Hepatic stellate cell (primary cell): Measurements from ENCODE around the gene FOXL1.
A peak's percentile ranks its signal among the peaks of the same experiment; 100 is the strongest.

ENCODE experiments used
- DNase-seq: peaks from one replicate; pipeline ENCODE4 v3.0.0; 2011; ENCODE audit warnings: low spot score

FOXL1 gene

DNA sequence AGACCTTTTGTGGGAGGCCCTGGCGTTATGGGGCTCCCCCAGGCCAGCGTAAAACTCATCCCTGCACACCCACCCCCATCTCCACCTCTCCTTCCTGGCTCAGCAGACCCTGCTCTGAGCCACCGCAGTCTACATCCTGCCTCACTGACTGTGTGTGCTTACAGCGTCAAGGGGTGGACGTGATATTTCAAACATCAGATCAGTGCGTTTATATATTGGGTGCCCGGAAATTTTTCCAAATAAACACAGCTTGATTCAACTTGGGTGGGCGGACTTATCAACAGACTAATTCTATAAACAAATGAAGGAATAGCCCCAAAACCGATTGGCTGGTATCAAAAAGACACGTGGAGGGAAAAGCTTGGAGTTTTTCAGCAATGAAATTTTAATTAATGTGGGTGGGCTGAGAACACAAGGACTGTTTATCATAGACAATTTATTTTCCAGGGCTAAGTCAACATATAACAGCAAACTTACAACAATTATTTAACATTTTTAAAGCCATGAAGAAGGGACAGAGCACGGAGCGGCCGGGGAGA is at the start of gene FOXL1:
Gene FOXL1 (plus strand): TSS at position 489 of the 539 bp plus-strand sequence. CDS start 175 bp downstream, outside the sequence.
- DNase-seq, result peak; percentile 71

DNA sequence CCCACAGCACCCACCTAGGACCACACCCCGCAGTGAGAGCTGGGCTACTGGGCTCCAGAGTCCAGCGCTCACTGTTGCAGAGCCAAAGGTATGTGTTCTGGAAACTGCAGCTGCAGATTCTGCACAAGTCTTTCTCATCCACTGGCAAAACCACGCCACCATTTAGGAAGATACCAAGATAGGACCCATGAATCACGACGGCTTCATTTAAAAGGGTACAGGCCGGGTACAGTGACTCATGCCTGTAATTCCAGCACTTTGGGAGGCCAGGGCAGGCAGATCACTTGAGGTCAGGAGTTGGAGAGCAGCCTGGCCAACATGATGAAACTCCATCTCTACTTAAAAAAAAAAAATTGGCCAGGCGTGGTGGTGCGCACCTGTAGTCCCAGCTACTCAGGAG is 49.2 kb upstream of the FOXL1 start:
- no peak for DNase-seq

DNA sequence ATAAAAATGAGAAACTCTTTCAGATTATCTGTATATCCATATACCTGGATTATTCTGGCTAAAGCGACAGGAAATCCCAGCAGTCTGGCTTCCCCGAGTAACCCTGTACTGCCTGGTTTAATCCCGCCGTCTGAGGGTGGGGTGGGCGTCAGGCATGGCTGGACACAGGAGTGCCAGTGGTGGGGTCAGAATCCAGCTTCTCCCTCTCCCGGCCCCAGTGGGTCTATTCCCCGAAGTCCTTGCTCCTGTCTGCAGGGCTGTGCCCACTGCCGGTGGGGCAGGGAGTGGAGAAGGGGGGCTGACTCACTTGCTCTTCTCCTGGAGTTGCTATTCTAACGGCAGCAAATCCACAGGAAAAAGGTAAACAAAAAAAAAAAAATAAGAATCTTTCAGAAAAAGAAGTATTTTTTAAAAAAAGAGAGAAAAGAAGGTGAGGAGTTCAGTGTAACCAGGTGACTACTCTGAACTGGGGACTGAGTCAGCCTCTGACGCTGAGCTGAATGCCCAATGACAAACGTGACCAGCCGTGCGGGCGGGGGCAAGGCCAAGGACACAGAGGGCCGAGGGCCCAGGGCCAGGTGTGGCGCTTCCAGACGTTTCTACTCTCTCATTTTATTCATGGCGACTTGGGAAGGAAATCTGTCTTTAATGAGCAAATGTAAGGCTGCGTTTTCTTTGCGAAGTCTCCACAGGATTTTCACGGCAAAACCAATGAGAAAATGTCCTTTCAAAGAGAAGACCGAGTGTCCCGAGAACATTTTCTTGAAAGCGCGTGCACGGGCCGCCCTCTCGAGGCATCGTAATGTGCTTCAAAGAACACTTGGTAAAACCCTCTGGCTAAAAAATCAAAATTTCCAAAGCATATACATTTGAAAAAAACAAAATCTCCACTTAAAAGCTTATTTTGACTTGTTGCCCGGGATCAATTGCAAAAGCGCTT is 47.8 kb upstream of the FOXL1 start:
- no peak for DNase-seq

DNA sequence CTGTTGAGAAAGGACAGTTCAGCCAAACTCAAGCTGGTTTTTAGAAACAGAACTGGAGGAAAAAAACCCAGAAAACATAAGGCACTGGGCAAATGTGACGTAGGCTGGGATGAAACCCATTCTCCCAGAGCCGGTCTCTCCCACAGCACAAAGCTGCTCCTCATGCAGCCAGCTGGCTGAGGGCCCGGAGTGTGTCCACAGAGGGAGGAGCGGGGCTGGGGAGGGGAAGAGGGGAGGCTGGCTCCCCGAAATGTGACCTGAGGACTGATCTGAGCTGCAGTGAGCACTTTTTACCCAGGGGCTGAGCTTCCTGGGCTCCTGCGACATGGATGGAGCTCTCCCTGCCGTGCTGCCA is 47.2 kb upstream of the FOXL1 start:
- DNase-seq, result no peak

DNA sequence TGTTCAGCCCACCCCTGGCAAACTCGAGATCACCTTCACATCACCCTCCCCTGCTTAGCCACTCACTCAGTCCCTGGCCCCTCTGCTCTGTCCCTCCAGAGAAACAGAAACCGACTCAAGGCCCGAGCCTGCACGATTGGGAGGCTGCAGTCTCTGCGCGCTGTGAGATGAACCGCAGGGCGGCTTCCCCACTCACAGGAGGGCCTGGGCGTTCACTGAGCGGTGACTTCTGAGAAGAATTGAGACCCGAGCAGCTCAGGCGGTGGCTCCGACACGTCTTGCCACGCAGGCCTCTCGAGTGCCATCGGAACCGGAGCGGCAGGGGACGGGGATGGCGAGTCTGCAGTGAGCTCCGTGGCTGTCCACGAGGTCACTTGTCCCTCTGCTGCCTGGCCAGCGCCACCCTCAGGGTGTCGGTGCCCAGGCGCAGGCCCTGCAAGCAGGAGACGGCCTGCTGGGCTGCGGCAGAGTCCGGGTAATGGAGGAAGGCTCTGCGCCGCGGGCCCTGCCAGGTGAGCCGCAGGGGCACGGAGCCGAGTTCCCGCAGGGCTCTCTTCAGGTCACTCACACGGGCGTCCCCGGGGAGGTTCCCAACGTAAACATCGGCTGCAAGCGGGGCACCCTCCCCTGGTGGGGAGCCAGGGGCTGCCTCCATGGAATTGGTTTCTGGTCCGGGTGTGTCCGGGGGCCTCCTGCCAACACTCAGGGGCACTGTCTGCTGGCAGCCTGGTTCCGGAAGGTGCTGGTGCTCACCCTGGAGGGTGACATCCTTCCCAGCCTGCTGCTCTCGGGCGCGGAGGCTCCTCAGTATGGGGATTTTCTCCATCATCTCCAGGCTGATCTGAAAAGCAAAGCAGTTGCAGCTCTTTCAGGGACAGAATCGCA is 46.5 kb upstream of the FOXL1 start:
- DNase-seq, result no peak

DNA sequence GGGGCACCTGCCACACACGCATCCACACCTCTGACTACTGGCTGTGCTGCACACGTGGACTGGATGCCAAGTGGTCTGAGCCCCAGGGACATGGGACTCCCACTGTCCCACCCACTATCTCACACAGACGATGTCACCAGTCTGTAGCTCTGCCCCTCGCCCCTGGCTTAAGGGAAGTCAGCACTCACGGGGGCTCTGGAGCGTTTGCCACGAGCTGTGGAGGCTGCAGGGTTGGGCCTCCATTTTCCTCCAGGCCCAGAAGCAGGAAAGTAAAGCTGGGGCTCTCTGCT is 45.9 kb upstream of the FOXL1 start:
- DNase-seq, result no peak

DNA sequence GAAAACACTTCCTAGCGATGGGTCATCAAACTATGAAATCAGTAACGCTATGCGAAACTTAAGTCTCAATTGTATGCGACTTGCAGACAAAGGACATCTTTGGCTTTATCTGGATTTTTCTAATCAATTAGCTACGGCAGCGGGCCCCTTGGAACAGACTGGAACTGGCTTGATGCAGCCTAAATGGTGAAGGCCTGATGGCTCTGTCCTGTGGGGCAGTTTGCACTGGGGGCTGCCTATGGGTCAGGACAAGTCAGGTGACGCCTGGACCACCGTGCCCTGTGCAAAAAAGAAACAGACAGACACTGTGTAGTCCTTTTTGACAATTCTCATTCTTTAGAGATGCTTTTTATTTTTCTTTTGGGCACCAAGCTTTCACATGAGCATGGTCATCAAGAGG is 45.3 kb upstream of the FOXL1 start:
- no peak for DNase-seq

DNA sequence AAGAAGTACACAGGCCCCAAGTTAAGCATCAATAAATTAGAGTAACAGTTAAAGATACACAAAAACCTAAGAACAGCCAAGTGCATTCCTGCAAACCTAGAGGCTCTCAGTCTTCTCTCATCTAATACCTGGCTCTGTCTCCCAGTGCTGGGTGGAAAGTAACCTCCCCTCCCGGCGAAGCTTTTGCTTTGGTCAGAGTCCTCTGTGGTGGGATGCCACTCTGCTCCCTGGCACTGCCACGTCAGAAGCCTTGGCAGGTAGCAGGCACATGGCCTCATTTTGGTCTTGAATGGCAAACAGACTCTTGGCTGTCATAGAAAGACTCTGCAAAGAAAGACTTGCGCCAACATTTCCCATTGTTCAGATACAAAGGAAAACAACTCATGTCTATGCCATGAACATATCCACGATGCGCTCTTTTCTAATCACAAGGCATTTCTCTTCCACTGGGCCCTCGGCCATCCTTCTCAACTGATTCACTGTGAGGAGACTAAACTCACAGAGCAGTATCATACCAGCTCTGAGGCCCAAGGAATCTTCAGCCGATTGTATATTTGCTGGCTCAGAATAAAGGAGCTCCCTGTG is 44.5 kb upstream of the FOXL1 start:
- DNase-seq, result no peak

DNA sequence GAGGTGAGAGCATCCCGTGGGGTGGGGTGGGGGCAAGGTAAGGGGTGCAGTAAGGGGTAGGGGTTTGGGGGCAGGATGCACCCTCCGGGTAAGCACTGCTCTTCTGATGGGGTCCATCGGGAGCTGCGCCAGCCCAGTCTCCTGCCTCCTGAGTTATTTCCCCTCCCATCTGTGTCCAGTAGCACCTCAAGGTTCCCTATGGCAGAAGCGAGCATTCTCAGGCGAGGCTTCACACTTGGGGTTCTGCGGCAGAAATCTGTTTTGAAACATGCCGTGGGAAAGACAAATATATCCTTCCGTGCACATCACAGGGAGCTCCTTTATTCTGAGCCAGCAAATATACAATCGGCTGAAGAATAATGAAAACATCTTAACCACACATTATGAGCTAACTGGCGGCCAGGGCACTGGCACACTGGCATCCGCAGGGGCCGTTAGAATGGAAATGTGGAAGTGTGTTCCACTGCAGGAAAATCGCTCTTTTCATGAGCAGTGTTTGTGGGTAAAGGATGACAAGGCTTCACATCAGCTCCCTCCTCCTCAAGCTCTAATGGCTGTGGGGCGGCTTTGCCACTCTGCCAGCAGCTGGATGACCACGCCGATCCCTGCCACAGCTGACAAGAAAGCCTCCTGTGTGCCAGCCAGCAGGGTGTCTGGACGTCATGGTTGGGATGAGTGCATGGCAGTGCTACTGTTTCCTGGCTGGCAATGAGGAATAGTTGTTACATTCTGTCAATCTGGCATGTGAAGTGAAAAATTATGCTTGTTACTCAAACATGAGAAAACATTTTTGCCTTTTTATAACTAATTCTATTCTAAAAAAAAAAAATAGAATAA is 43.4 kb upstream of the FOXL1 start:
- DNase-seq, result no peak

DNA sequence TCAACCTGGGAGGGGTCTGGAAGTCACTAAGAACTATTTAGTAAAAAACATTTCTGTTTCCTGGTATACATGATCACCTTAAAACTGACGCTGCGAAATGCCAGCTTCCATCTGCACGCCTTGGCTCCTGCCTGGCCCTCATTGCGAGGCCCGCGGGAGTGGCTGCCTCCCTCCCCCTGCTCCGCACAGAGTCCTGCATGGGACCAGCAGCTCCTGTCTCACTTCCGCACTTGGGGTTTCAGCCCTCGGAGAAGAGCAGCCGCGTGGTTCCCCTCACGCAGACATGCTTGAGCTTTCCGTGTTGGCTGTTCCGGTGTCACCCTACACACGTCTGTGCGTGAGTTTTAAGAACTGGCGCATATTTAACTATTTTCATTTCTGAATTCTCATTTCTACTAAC is 41.7 kb upstream of the FOXL1 start:
- DNase-seq, result no peak

DNA sequence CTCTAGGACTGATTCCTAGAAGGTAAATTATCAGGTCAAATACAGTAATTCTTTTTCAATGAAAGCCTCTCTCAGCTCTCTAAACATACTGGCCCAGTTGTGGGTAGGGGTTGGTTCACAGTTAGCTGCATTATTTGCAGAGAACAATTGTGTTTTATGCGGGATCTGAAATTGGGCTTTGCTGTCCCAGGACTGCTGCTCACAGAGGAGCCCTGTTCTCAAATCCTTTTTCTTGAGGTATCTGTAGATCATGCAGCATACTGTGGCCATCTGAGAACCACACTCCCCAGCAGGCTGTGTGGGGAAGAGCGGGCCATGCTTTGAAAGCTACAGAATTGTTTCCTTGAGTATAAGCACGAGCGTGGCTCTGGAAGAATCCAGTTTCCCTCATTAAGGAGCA is 40.9 kb upstream of the FOXL1 start:
- no peak for DNase-seq

DNA sequence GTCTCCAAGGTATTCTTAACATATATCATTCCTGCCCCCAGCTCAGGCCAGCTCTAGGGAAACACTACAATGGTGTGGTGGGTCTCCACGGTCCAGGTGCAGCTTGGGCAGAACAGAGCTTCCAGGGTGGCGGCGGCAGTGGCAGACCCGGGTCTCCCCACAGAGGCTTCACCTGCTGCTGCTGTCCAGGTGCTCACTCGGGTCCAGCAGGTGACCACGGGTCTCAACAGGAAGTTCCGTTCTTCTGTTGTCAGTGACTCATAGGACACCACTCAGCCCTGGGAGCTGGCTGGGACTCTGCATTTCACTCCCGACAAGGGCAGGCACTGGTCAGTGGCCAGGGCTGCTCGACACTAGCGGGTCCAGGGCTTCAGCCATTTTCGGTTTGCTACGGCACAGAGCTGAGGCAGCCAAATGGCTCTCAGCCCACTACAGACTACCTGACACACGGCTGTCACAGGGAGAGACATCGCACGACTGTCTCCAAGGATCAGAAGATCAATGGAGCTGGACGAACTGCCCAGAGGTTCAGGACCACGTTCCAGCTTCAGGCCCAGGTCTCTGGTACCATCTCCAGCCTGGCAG is 40.1 kb upstream of the FOXL1 start:
- DNase-seq, result no peak

DNA sequence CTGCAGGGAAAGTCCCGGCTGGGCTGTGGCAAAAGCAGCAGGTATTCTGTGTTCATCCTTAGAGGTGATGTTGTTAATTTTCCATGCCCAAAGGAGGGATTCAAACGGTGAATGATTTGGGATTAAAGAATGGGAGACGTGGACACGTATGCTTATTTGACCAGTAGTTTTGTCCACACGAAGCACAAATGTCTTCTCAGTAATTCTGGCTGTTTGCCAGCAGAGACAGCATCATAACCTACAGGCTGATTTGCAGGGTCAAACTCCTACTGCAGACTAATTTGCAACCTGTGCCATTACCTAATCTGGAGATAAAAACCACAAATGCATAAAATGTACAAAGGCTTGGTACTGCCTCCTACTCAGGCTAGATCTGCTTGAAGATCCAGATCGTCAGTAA is 37.5 kb upstream of the FOXL1 start:
- DNase-seq, result no peak

DNA sequence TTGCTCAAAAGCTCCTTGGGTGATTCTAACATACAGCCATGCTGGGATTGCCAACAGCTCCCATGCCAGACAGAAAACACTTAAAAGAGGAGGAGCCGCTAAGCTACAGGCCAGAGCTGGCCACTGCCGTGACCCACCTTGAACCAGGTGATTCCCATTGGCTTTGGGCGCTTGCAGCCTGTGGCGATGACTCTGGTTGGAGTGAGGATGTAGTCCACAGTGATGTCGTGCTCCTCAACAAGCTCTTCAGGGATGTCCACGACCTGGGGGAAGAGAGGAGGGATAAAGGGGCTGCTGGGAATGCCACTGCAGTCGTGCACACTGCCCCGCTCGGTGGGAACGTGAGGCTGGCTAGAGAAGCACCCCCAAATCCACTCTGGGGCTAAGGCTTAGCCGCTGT is 36.8 kb upstream of the FOXL1 start:
- DNase-seq, result no peak

DNA sequence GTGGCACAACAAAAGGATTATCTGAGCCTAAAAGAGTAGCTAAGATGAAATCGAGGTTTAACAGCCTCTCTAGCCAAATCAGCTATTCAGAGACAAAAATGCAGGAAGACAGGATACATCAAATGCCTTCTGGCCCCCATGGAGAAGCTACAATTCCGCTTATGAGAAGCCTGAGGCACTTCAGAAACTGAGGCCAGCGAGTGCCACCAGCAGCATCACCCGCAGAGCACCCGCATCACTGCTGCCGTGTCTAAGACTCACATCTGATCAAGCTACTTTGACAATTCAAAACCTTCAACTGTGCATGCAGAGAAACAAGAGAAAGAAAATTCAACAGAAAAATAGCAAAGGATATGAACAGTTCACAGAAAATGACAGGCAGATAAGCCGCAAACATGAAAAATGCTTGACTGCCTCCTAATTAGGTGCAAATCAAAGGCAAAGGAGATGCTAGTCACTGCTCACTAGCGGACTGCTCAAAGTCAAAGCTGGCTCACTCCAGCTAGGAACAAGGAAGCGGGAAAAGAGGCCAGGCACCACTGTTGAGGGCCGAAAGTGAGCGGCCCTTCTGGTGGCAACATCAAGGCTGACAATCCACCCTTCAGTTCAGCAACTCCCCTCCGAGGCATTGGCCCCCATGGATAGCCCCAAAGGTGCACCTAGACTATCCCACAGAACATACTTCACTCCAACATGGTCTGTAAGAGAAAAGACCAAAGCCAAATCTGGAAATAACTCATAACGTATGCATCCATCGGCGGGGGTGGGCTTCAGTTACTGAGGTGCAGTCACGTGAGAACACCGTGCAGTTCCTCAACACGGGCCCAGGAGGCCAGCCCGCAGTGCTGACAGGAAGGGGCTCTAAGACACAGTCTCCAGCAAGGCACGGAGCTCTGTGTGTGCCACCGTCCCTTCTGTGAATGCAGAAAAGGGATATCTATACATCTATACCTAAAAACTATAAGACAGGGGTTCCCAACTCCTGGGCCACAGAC is 35.3 kb upstream of the FOXL1 start:
- no peak for DNase-seq

DNA sequence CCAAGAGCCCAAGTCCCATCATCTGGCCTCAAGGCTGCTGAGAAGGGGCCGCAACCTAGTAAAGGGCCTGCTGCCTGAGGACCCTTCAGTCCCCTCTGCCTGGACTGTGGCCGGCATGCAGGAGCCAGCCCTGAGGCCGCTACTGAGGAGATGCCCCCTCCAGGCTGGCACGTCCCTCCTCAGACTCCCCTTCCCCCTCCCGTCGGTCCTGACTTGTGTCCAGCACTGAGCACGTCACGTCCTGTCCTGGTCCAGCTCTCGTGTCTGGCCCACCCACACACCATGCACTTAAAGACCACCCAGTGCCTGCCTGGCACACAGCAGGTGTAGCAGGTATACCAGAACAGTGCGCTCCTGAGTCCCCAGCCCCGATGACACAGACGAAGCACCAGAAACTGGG is 32.9 kb upstream of the FOXL1 start:
- no peak for DNase-seq

DNA sequence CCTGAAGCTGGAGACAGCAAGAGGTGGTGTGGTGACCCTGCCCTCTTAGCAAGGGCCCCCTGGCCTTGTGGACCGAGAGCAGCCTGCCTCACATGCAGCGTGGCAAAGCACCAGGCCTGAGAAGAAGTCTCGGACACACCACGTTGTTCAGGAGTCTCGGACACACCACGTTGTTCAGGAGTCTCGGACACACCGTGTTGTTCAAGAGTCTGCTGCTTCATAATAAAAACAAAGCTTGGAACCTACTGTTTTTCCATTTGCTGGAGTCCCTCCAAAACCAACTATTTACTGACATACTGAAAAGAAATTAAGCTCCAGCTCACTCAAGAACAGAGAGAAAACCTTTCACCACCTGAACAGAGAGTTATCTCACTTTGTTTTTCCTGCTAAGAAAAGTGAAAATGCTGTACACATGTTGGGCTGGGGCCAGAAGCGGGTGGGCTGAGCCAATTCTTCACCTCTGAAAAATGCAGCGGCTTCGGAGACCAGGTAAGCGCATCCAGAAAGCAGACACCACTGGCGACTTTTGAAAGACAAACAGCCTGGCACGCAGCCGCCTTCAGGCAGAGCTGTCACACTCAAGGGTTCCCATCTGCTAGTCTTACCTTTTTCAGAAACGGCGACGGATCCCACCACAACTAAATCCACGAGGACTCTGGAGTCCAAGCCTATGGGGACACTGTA is 32.3 kb upstream of the FOXL1 start:
- no peak for DNase-seq

DNA sequence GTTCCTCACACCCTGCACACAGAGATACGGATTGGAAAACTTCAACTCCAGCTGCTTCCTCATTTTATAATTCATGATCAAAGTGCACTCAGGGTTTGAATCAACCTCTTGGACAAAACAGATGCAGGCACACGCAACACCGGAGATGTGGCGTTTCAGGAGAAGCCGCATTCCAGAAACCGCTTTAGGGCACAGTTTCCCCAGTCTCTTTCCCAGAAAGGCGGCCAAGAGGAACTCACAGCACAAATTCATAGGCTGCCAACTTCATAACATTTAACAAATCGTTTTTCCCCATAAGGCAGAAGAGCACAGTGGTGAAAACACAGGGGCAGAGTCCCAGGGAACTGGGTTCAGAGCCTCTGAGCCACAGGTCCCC is 31.7 kb upstream of the FOXL1 start:
- DNase-seq, result no peak

DNA sequence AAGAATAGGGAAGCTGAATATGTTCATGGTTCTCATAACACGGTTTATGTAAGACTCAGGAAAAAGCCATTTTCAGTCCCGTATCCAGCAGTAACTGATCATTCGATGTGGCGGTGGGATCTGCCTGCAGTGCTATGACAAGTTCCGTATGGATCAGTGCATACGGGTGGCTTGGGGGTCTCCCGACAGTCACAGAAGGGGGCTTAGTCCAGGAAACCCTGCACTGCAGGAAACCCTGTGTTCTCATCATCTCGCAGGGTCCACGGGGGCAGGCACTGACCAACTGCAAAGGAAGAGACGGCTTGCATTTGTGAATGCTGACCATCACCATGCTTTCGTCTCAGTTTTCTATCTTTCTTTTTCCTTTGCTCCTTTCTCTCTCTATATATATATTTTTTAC is 31.1 kb upstream of the FOXL1 start:
- DNase-seq, result no peak
